WI38 (cell line): ENCODE results near the gene IL1RAPL1.

ENCODE experiments used
- H3K4me3 ChIP-seq: 2 replicates; pipeline ENCODE4 v1.5.1; 2011; ENCODE audit warnings: low read depth, mild to moderate bottlenecking, control low read depth, low read length
- TF ChIP-seq, protein P1 (sequence below): IDR thresholded peaks from 2 replicates; pipeline ENCODE4 v1.5.1; 2012; ENCODE audit warnings: low read depth, mild to moderate bottlenecking, control low read depth, low read length

IL1RAPL1 gene

DNA sequence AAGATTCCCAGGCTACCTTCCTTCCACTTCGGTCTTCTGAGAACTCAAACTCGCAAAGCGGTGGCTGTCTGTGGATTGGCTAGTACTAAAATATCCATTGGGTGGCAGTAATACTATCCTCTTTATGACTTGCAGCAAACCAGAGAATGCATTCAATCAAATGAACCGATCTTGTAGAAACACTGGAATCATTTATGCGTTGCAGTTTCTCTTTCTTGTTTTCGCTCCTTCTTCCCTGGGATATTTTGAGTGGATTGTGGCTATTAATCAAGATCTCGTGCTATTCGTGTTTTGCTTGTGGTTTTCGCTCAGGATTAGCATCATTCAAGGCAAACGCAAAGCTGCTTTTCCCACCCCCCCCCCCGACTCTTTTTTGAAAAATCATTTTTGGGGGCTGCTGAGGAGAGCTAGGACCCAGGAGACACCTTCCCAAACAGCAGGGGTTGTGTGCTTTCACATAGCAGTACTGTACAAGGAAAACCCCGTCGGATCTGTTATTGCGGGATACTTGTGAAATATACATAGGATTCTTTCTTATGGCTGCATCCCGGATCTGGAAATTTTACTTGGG is at the start of gene IL1RAPL1:
IL1RAPL1 (plus strand) TSS at position 466 of the 571 bp plus-strand sequence.
- H3K4me3 ChIP-seq = peak within 1 kb of the TSS; percentile 58

DNA sequence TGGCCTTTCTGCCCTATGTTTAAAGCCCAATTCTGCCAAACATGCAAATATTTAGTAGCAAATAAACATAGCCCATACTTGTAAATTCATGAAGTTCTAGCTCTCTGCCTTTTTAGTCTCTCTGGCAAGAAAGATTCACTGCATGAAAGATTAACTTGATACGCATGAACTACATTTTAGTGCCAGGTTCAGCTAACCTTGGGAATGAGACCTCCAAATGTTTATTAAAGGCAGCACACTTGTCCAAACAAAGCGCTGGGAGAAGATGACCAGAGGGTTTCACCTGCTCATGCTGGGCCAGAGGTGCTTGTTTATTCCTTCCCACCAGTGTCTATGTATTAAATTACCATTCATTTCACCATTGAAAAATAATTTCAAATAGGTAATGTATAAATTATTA is 44.5 kb upstream of the IL1RAPL1 start:
- TF ChIP-seq, protein P1, sequence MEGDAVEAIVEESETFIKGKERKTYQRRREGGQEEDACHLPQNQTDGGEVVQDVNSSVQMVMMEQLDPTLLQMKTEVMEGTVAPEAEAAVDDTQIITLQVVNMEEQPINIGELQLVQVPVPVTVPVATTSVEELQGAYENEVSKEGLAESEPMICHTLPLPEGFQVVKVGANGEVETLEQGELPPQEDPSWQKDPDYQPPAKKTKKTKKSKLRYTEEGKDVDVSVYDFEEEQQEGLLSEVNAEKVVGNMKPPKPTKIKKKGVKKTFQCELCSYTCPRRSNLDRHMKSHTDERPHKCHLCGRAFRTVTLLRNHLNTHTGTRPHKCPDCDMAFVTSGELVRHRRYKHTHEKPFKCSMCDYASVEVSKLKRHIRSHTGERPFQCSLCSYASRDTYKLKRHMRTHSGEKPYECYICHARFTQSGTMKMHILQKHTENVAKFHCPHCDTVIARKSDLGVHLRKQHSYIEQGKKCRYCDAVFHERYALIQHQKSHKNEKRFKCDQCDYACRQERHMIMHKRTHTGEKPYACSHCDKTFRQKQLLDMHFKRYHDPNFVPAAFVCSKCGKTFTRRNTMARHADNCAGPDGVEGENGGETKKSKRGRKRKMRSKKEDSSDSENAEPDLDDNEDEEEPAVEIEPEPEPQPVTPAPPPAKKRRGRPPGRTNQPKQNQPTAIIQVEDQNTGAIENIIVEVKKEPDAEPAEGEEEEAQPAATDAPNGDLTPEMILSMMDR = no peak
- no peak overlapping the region for H3K4me3 ChIP-seq

More for the DNA sequence above, at the start of gene IL1RAPL1:
- TF ChIP-seq, protein P1 = no peak

DNA sequence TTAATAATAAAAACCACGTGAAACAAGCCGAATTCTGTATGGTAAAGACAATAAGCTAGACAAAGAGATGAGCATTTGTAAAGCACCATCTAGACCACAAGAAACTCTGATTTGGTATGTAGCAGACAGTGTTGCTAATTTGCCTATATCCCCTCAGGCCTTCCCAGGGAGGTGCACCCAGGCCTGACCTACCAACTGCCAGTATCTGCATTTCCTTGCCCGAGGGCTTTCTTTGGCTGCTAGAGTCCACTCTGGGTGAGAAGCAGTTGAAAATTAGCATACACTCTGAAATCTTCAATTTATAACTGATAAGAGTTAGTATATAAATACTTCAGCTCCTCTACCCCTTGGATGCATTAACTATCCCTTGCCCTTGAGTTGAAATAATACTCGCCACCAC is 37.4 kb upstream of the IL1RAPL1 start:
- TF ChIP-seq, protein P1 = no peak
- no peak overlapping the region for H3K4me3 ChIP-seq

DNA sequence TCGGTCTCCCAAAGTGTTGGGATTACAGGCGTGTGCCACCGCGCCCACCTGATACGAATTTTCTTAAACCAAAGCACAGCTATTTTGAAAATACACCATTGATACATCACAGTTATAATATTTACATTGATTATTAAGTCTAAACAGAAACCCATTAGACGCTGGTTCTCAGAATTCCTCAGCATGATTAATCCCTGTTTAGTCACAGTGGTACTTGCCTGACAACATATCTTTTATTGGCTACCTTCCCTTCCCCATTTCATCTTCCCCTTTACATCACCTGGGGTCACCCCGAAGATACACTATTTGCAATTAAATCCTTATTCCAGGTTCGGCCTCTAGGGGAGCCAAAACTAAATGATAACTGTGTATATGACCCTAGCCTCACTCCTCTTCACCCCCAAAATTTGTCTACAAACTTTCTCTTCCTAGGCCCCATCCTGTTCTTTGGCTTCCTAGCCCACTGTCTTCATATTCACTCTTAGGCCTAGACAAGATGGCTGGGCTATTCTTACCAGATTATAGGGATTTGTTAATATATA is 36.8 kb upstream of the IL1RAPL1 start:
- TF ChIP-seq, protein P1 = no peak
- H3K4me3 ChIP-seq = no peak overlapping the region

DNA sequence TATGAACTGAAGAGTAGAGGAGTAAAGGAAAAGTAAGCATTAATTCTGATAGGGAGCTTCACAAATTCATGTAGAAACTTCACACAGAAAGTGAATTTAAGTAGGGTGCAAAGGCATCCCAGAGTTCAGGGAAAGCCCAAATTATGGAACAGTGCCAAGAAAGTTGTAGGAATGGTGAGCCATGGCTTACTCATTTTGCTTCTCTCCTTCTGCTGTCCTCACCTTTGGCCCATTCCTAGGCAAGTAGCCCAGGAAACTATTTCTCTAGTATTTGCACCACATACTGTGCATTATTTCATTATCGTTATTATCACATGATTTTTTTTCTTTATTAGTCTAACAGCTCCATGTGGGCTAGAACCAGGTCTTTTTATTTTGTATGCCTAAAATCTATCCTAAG is 34.9 kb upstream of the IL1RAPL1 start:
- H3K4me3 ChIP-seq = no peak overlapping the region
- TF ChIP-seq, protein P1 = no peak

DNA sequence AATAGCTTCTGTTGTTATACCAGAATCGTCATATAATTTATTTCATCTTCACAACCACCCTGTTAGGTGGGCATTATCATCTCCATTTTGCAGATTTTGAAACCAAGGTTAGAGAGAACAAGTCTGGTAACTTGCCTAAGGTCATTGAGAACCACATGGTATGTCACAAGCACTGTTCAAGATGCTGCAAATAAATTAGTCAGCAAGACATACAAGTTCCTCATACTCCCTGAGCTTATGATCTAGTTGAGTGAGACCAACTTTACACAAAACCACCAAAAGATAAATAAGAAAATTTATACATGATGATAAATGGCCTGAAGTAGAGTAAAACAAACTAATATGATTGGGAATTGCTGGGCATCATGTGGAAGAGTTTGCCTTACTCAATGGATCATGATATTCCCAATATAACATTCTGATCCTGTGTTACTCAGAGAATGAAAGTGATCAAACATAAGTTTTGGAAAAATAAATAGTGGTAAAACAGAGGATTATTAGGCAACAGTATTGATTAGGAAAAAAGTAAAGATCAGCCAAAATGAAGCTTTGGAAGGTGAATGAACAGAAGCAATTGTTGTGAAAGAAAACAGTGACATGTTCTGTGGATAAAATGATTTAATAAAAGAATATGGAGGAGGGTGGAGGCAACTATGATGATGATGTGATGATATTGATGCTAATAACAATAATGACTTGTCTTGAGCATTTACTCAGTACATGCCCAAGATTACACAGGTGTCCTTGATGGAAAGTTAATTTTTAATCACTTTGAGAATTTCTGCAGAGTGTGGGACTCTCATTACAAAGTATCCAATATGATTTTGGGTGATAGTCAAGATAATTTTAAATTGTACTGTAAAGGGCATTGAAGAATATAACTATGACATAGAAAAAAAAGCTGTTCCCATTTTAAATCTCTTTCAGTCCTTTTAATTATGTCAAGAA is 34.1 kb upstream of the IL1RAPL1 start:
- TF ChIP-seq, protein P1 = no peak
- no peak overlapping the region for H3K4me3 ChIP-seq

DNA sequence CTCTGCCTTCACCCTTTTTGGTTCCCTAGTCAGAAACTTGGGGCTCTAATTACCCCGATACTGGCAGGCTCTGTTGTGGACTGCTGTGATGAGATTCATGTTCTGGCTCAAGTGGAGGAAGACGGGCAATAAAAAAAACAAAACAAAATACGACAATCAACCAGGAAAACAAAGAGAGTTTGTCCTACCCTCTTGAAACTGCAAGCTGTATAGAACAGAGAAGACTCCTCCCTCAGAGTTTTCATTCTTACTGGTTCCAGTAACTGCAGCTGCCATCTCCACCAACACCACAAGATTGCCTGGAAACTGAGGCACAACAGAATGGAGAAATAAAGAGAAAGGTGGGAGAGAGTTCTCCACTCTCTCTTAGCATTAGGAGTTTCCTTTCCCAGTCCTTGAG is 11.1 kb upstream of the IL1RAPL1 start:
- H3K4me3 ChIP-seq = no peak overlapping the region
- TF ChIP-seq, protein P1 = no peak
